Measurements from ENCODE around the gene MYCBPAP.

DNA sequence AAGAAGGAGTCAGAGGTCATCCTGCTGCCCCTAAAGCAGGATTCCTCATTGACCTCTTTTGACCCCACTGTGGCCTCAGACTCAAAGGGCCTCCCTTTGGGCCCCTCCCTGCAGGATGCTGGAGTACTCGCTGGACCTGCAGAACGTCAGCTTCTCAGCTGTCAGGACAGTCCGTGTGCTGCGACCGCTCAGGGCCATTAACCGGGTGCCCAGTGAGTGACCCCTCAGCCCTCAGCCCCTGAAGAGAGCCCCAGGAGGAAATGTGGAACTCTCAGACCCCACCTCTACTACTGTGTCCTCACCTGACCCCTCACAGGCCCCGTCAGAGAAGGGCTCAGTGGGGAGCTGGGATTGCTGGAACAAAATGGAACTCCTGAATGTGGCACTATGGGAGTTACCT is 61.4 kb downstream of the MYCBPAP start:
- TF ChIP-seq, protein P1, sequence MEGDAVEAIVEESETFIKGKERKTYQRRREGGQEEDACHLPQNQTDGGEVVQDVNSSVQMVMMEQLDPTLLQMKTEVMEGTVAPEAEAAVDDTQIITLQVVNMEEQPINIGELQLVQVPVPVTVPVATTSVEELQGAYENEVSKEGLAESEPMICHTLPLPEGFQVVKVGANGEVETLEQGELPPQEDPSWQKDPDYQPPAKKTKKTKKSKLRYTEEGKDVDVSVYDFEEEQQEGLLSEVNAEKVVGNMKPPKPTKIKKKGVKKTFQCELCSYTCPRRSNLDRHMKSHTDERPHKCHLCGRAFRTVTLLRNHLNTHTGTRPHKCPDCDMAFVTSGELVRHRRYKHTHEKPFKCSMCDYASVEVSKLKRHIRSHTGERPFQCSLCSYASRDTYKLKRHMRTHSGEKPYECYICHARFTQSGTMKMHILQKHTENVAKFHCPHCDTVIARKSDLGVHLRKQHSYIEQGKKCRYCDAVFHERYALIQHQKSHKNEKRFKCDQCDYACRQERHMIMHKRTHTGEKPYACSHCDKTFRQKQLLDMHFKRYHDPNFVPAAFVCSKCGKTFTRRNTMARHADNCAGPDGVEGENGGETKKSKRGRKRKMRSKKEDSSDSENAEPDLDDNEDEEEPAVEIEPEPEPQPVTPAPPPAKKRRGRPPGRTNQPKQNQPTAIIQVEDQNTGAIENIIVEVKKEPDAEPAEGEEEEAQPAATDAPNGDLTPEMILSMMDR (IDR thresholded peaks at IDR 0.05): no peak
- TF ChIP-seq SREBF2 (IDR thresholded peaks at IDR 0.05) (no peak), ZSCAN20 (CRISPR knock-in tag; IDR thresholded peaks at IDR 0.05) (no peak), MYC (IDR thresholded peaks at IDR 0.05; ENCODE audit: borderline replicate concordance, low read length) (no peak)
- TF ChIP-seq, protein P2, sequence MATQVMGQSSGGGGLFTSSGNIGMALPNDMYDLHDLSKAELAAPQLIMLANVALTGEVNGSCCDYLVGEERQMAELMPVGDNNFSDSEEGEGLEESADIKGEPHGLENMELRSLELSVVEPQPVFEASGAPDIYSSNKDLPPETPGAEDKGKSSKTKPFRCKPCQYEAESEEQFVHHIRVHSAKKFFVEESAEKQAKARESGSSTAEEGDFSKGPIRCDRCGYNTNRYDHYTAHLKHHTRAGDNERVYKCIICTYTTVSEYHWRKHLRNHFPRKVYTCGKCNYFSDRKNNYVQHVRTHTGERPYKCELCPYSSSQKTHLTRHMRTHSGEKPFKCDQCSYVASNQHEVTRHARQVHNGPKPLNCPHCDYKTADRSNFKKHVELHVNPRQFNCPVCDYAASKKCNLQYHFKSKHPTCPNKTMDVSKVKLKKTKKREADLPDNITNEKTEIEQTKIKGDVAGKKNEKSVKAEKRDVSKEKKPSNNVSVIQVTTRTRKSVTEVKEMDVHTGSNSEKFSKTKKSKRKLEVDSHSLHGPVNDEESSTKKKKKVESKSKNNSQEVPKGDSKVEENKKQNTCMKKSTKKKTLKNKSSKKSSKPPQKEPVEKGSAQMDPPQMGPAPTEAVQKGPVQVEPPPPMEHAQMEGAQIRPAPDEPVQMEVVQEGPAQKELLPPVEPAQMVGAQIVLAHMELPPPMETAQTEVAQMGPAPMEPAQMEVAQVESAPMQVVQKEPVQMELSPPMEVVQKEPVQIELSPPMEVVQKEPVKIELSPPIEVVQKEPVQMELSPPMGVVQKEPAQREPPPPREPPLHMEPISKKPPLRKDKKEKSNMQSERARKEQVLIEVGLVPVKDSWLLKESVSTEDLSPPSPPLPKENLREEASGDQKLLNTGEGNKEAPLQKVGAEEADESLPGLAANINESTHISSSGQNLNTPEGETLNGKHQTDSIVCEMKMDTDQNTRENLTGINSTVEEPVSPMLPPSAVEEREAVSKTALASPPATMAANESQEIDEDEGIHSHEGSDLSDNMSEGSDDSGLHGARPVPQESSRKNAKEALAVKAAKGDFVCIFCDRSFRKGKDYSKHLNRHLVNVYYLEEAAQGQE (IDR thresholded peaks at IDR 0.05): no peak
- TF ChIP-seq, protein P3, sequence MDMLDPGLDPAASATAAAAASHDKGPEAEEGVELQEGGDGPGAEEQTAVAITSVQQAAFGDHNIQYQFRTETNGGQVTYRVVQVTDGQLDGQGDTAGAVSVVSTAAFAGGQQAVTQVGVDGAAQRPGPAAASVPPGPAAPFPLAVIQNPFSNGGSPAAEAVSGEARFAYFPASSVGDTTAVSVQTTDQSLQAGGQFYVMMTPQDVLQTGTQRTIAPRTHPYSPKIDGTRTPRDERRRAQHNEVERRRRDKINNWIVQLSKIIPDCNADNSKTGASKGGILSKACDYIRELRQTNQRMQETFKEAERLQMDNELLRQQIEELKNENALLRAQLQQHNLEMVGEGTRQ (IDR thresholded peaks at IDR 0.05): no peak

All from A549 (cell line).